Liver (tissue), 9 donors: ENCODE results near the gene COBL. TPM values are rescaled to one million over a fixed set of nuclear protein-coding genes. Genes with fewer than 3 reads are reported as not detected.

Source experiments
- DNase-seq: peaks from one replicate; pipeline ENCODE4 v3.0.0-alpha.2; 2017; ENCODE audit warnings: low spot score
- H3K27ac ChIP-seq, 2 donors: one replicate each; pipeline ENCODE4 v1.7.0; 2013; ENCODE audit warnings: inconsistent platforms in 2 of 2, low read length in 2 of 2, control low read depth in 1 of 2, low read depth in 1 of 2, mild to moderate bottlenecking in 1 of 2
- H3K27me3 ChIP-seq, 4 donors: one replicate each; pipeline versions ENCODE4 v1.6.1 to v1.7.0; 2013; ENCODE audit warnings: low read length in 3 of 4, inconsistent platforms in 1 of 4, mild to moderate bottlenecking in 1 of 4, moderate library complexity in 1 of 4; ENCODE audit not compliant: control insufficient read depth in 4 of 4, insufficient read depth in 4 of 4
- H3K36me3 ChIP-seq, 4 donors: one replicate each; pipeline versions ENCODE4 v1.6.1 to v1.7.0; 2013; ENCODE audit warnings: low read length in 3 of 4, mild to moderate bottlenecking in 3 of 4, low read depth in 1 of 4, moderate library complexity in 1 of 4; ENCODE audit not compliant: control insufficient read depth in 4 of 4, insufficient read depth in 3 of 4
- H3K4me1 ChIP-seq, 4 donors: one replicate each; pipeline versions ENCODE4 v1.6.1 to v1.7.0; 2013; ENCODE audit warnings: low read length in 3 of 4, mild to moderate bottlenecking in 3 of 4, moderate library complexity in 1 of 4; ENCODE audit not compliant: control insufficient read depth in 4 of 4, insufficient read depth in 4 of 4
- H3K4me3 ChIP-seq, 3 donors: one replicate each; pipeline versions ENCODE4 v1.6.1 to v1.7.0; 2013; ENCODE audit warnings: low read length in 3 of 3, control low read depth in 1 of 3, low read depth in 1 of 3, mild to moderate bottlenecking in 1 of 3
- H3K9ac ChIP-seq, 2 donors: one replicate each; pipeline ENCODE4 v1.7.0; 2013; ENCODE audit warnings: low read length in 2 of 2, mild to moderate bottlenecking in 2 of 2, moderate library complexity in 2 of 2, control low read depth in 1 of 2, low read depth in 1 of 2
- H3K9me3 ChIP-seq, 4 donors: one replicate each; pipeline versions ENCODE4 v1.6.1 to v1.7.0; 2013; ENCODE audit warnings: low read length in 3 of 4; ENCODE audit not compliant: control insufficient read depth in 4 of 4
- EGR1 ChIP-seq, 2 donors: IDR thresholded peaks; 2 replicates each; pipeline ENCODE4 v1.6.1; 2016 to 2018; ENCODE audit warnings: antibody characterized with exemption in 2 of 2, low read depth in 2 of 2
- FOXA1 ChIP-seq: IDR thresholded peaks from 2 replicates; pipeline ENCODE4 v1.6.1; 2016; ENCODE audit warnings: antibody characterized with exemption
- FOXA2 ChIP-seq: IDR thresholded peaks from 2 replicates; pipeline ENCODE4 v1.6.1; 2016; ENCODE audit warnings: antibody characterized with exemption
- GABPA ChIP-seq, 2 donors: IDR thresholded peaks in 1 of 2; conservative IDR thresholded peaks in 1 of 2; 2 replicates each; pipeline ENCODE4 v1.6.1; 2016; ENCODE audit warnings: antibody characterized with exemption in 2 of 2, mild to moderate bottlenecking in 1 of 2, moderate library complexity in 1 of 2
- HNF4A ChIP-seq, 2 donors: conservative IDR thresholded peaks; 2 replicates each; pipeline ENCODE4 v1.6.1; 2016; ENCODE audit warnings: antibody characterized with exemption in 2 of 2, mild to moderate bottlenecking in 2 of 2
- HNF4G ChIP-seq: IDR thresholded peaks from 2 replicates; pipeline ENCODE4 v1.6.1; 2016; ENCODE audit warnings: antibody characterized with exemption
- JUND ChIP-seq, 2 donors: IDR thresholded peaks; 2 replicates each; pipeline ENCODE4 v1.6.1; 2016; ENCODE audit warnings: antibody characterized with exemption in 2 of 2
- NR2F2 ChIP-seq: IDR thresholded peaks from 2 replicates; pipeline ENCODE4 v1.6.1; 2016; ENCODE audit warnings: antibody characterized with exemption
- RAD21 ChIP-seq, 2 donors: IDR thresholded peaks; 2 replicates each; pipeline ENCODE4 v1.6.1; 2016; ENCODE audit warnings: antibody characterized with exemption in 2 of 2, mild to moderate bottlenecking in 2 of 2
- RXRA ChIP-seq, 2 donors: IDR thresholded peaks; 2 replicates each; pipeline ENCODE4 v1.6.1; 2017 to 2018; ENCODE audit warnings: antibody characterized with exemption in 2 of 2, mild to moderate bottlenecking in 1 of 2
- SP1 ChIP-seq: IDR thresholded peaks from 2 replicates; pipeline ENCODE4 v1.6.1; 2018; ENCODE audit warnings: antibody characterized with exemption, mild to moderate bottlenecking
- TAF1 ChIP-seq: conservative IDR thresholded peaks from 2 replicates; pipeline ENCODE4 v1.6.1; 2016; ENCODE audit warnings: antibody characterized with exemption, mild to moderate bottlenecking
- YY1 ChIP-seq: IDR thresholded peaks from 2 replicates; pipeline ENCODE4 v1.6.1; 2016; ENCODE audit warnings: antibody characterized with exemption, mild to moderate bottlenecking
- WGBS: extraction: QIAGEN DNeasy Blood & Tissue Kit; methylation state at CpG from one replicate; pipeline ENCODE4 v1.1.7; 2013; 5-methylcytosine and 5-hydroxymethylcytosine counted together
- polyA plus RNA-seq, 2 donors: library from polyadenylated mRNA; stranded (reverse) in 1 of 2; unstranded in 1 of 2; fragments of 200-250 nt in 1 of 2; fragments of >200 nt in 1 of 2; fragmentation: Nextera tagmentation in 1 of 2; extraction: Ambion mirVana in 1 of 2; gene quantifications; one replicate each; pipeline versions ENCODE4 v1.2.1 to v1.2.3, GENCODE V29; 2013 to 2015
- total RNA-seq, 2 donors: library from RNA; depleted of rRNA; stranded (reverse); fragments of >200 nt; gene quantifications; one replicate each; pipeline ENCODE4 v1.2.3, GENCODE V29; 2014
- TF ChIP-seq, protein P1 (sequence below): IDR thresholded peaks from 2 replicates; pipeline ENCODE4 v1.6.1; 2016; ENCODE audit warnings: antibody characterized with exemption
- TF ChIP-seq, protein P2 (sequence below): IDR thresholded peaks from 2 replicates; pipeline ENCODE4 v1.6.1; 2016; ENCODE audit warnings: antibody characterized with exemption
- TF ChIP-seq, protein P3 (sequence below): IDR thresholded peaks from 2 replicates; pipeline ENCODE4 v1.6.1; 2016; ENCODE audit warnings: antibody characterized with exemption, mild to moderate bottlenecking
- TF ChIP-seq, protein P4 (sequence below): fragments of 150-350 bp; IDR thresholded peaks from 2 replicates; pipeline ENCODE4 v1.5.1; 2017; ENCODE audit warnings: improper control_type of control experiment, low read depth, low read length; ENCODE audit not compliant: missing input control
- TF ChIP-seq, protein P5 (sequence below): IDR thresholded peaks from 2 replicates; pipeline ENCODE4 v1.6.1; 2016; ENCODE audit warnings: antibody characterized with exemption
- donor health status: healthy.
- donor health status: healthy.
- donor health status: healthy.
- donor health status: healthy.
- donor health status: healthy.

The COBL gene
- total and polyA plus RNA-seq, 4 donors = 5.8 to 18.7 (median 10.7) TPM

DNA sequence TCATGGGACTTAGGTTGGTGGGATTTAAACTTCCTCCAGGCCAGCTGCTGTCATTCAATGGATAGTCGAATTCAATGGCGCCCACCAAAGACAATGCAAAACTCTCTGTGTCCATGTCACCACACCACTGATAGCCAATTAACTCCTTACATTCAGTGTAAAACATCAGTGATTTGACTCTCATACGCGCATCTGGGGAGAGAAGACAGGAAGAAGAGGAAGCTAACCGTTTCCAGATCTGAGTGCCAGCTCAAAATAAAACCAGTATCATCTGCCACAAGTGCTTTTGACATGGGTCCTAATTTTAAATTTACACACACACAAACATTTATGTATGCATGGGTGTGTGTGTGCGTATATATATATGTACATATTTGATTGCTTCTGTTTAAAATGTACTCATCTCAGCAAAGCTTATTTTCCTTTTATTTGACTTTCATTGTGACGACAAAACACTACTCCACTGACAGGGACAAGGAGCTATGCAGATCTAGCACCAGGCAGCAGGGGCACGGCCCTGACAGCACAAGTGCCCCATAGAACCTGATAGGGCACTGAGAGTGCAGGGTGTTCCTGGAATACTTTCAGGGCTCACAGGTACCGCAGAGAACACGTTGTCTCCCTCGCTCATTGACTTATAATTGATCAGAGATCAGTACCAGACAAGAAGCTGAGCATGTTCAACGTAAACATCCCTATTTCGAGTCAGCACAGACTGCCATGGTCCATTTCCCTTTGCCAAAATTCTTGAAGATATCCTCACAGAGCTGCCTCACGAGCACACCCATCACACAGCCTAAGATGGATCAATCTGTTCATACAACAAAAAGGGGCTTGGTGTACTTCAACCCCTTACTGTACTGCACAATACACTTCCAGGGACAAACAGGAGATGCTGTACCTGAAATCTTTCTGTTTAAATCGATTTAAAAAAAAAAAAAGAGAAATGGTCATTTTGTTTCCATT, 176.1 kb downstream of the COBL start:
- Histone ChIP-seq H3K36me3 (peaks cover 0 to 8% (median 3%) of the 10 kb centered on the region in 4 donors), H3K27ac (peak overlapping the region in 1 of 2 donors; percentile 34), H3K27me3 (no peaks in the 10 kb centered on the region), H3K4me1 (peaks cover 0 to 3% (median 0%) of the 10 kb centered on the region in 4 donors), H3K4me3 (no peak overlapping the region), H3K9me3 (no peaks in the 10 kb centered on the region), H3K9ac (no peak overlapping the region)
- TF ChIP-seq FOXA2 (no peak), HNF4G (no peak), SP1 (no peak), YY1 (no peak), FOXA1 (no peak), EGR1 (IDR thresholded peaks at IDR 0.05; ENCODE audit: low read depth in 2 of 2) (no peak), TAF1 (no peak), GABPA (IDR thresholded peaks at IDR 0.05 in 1 of 2, conservative IDR thresholded peaks at IDR 0.05 in 1 of 2) (no peak), NR2F2 (no peak), HNF4A (conservative IDR thresholded peaks at IDR 0.05) (no peak), JUND (IDR thresholded peaks at IDR 0.05) (no peak), RAD21 (IDR thresholded peaks at IDR 0.05) (no peak), RXRA (IDR thresholded peaks at IDR 0.05) (no peak)
- TF ChIP-seq, protein P1, sequence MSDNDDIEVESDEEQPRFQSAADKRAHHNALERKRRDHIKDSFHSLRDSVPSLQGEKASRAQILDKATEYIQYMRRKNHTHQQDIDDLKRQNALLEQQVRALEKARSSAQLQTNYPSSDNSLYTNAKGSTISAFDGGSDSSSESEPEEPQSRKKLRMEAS = no peak
- TF ChIP-seq, protein P2, sequence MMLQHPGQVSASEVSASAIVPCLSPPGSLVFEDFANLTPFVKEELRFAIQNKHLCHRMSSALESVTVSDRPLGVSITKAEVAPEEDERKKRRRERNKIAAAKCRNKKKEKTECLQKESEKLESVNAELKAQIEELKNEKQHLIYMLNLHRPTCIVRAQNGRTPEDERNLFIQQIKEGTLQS = no peak
- TF ChIP-seq, protein P3, sequence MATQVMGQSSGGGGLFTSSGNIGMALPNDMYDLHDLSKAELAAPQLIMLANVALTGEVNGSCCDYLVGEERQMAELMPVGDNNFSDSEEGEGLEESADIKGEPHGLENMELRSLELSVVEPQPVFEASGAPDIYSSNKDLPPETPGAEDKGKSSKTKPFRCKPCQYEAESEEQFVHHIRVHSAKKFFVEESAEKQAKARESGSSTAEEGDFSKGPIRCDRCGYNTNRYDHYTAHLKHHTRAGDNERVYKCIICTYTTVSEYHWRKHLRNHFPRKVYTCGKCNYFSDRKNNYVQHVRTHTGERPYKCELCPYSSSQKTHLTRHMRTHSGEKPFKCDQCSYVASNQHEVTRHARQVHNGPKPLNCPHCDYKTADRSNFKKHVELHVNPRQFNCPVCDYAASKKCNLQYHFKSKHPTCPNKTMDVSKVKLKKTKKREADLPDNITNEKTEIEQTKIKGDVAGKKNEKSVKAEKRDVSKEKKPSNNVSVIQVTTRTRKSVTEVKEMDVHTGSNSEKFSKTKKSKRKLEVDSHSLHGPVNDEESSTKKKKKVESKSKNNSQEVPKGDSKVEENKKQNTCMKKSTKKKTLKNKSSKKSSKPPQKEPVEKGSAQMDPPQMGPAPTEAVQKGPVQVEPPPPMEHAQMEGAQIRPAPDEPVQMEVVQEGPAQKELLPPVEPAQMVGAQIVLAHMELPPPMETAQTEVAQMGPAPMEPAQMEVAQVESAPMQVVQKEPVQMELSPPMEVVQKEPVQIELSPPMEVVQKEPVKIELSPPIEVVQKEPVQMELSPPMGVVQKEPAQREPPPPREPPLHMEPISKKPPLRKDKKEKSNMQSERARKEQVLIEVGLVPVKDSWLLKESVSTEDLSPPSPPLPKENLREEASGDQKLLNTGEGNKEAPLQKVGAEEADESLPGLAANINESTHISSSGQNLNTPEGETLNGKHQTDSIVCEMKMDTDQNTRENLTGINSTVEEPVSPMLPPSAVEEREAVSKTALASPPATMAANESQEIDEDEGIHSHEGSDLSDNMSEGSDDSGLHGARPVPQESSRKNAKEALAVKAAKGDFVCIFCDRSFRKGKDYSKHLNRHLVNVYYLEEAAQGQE = no peak
- TF ChIP-seq, protein P4, sequence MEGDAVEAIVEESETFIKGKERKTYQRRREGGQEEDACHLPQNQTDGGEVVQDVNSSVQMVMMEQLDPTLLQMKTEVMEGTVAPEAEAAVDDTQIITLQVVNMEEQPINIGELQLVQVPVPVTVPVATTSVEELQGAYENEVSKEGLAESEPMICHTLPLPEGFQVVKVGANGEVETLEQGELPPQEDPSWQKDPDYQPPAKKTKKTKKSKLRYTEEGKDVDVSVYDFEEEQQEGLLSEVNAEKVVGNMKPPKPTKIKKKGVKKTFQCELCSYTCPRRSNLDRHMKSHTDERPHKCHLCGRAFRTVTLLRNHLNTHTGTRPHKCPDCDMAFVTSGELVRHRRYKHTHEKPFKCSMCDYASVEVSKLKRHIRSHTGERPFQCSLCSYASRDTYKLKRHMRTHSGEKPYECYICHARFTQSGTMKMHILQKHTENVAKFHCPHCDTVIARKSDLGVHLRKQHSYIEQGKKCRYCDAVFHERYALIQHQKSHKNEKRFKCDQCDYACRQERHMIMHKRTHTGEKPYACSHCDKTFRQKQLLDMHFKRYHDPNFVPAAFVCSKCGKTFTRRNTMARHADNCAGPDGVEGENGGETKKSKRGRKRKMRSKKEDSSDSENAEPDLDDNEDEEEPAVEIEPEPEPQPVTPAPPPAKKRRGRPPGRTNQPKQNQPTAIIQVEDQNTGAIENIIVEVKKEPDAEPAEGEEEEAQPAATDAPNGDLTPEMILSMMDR = no peak
- TF ChIP-seq, protein P5, sequence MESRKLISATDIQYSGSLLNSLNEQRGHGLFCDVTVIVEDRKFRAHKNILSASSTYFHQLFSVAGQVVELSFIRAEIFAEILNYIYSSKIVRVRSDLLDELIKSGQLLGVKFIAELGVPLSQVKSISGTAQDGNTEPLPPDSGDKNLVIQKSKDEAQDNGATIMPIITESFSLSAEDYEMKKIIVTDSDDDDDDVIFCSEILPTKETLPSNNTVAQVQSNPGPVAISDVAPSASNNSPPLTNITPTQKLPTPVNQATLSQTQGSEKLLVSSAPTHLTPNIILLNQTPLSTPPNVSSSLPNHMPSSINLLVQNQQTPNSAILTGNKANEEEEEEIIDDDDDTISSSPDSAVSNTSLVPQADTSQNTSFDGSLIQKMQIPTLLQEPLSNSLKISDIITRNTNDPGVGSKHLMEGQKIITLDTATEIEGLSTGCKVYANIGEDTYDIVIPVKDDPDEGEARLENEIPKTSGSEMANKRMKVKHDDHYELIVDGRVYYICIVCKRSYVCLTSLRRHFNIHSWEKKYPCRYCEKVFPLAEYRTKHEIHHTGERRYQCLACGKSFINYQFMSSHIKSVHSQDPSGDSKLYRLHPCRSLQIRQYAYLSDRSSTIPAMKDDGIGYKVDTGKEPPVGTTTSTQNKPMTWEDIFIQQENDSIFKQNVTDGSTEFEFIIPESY = no peak
- 79% methylated on average over 15 of the region's 15 CpGs for WGBS
- no peak for DNase-seq
